Posterior cingulate gyrus (tissue), 11 donors: ENCODE results near the gene CAPNS1.

Source experiments
- DNase-seq, 10 donors: peaks; one replicate each; pipeline versions ENCODE4 v3.0.0 to v3.0.0-alpha.2; 2020 to 2021; ENCODE audit warnings: mixed read lengths in 3 of 10
- intact Hi-C: fragments of 100-400 bp; cut with DNase I; formaldehyde crosslinking; loops from one replicate; pipeline ENCODE4 v1.15.1; 2023

The CAPNS1 gene

DNA sequence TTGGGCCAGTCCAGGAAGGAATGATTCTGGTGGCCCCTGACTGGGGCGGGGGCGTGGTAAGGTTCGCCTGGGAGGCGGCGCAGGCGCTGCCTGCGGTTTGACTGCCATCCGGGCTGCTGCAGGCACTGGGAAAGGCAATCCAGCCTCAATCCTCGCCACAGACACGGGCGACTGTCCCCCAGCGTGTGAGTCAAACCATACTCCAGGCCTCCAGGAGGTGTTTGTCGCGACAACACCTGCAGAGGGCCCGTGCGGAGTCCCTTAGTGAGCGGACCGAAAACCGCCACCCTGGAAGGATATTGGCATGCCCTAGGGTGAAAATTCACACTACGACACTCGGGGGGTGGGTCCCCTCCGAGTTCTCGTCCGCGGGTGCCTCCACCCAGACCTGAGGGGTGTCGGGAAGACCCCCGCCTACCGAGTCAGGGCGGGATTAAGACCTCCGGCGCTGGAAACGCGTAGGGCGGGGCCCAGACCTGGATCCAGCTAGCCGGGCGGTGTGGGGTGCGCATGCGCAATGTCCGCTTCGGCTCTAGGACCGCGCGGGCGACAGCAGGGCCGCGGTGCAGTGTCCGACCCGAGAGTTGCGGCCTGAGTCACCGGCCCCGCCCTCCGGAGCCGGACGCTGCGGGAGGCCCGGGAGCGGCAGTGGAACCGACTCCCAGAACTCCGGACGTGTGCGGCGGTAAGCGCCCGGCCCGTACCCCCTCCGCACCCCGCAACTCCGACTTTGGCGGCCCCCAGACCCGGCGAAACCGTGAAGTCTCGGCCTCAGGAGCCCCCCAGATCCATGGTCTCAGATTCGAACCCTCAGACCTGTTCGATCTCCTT lies at the start of gene CAPNS1:
Gene CAPNS1 (plus strand): TSS at position 594 of the 831 bp plus-strand sequence. CDS start 946 bp downstream, outside the sequence.
- peak; percentile 96 to 100 (median 98) for DNase-seq
- intact Hi-C loops = no loop called here

GRCh38 chr19:36090910-36091695 lies 48.8 kb upstream of the CAPNS1 start:
- intact Hi-C loops = no loop called here
- peak in 2 of 10 donors; percentile 48 to 81 for DNase-seq

- DNase-seq = peak in 2 of 10 donors; percentile 66 to 85
- intact Hi-C loops = no loop called here
Measured at GRCh38 chr19:36092566-36092965, 47.3 kb upstream of the CAPNS1 start.

- intact Hi-C loops = no loop called here
- peak in 2 of 10 donors; percentile 69 to 87 for DNase-seq
Measured at GRCh38 chr19:36093146-36093662, 46.7 kb upstream of the CAPNS1 start.

- intact Hi-C loops = no loop called here
- DNase-seq = peak in 7 of 10 donors; percentile 39 to 88 (median 65)
Measured at GRCh38 chr19:36093687-36094086, 46.2 kb upstream of the CAPNS1 start.

DNA sequence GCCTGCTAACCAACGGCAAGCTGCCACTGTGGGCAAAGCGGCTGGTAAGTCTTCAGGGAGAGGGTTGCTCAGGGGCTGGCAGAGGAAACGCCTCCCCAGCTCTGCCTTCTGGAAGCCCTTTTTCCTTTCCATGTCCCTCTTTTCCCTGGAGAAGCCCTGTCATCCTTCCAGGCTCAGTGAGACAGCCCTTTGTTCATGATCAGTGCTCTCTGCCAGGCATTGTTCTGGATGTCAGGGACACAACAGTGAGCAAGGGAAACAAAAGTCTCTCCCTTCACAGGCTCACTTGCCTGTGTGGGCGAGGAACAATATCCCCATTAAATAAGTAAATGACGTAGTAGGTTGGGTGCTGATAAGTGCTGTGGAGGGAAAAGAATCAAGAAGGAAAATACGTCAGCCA lies 42.8 kb upstream of the CAPNS1 start:
- peak in 8 of 10 donors; percentile 44 to 93 (median 65) for DNase-seq

GRCh38 chr19:36099166-36099785 lies 40.6 kb upstream of the CAPNS1 start:
- intact Hi-C loops = loop anchor here (5.0 kb wide), 1 partner anchor 37 kb away; no protein-coding TSS in a partner anchor
- DNase-seq = peak in 2 of 10 donors; percentile 39 to 70

More for the DNA sequence above, 42.8 kb upstream of the CAPNS1 start:
- intact Hi-C loops = loop anchor here (5.0 kb wide), 1 partner anchor 35 kb away; no protein-coding TSS in a partner anchor

GRCh38 chr19:36100476-36100875 lies 39.4 kb upstream of the CAPNS1 start:
- peak in 3 of 10 donors; percentile 40 to 90 (median 41) for DNase-seq
- intact Hi-C loops = no loop called here

DNA sequence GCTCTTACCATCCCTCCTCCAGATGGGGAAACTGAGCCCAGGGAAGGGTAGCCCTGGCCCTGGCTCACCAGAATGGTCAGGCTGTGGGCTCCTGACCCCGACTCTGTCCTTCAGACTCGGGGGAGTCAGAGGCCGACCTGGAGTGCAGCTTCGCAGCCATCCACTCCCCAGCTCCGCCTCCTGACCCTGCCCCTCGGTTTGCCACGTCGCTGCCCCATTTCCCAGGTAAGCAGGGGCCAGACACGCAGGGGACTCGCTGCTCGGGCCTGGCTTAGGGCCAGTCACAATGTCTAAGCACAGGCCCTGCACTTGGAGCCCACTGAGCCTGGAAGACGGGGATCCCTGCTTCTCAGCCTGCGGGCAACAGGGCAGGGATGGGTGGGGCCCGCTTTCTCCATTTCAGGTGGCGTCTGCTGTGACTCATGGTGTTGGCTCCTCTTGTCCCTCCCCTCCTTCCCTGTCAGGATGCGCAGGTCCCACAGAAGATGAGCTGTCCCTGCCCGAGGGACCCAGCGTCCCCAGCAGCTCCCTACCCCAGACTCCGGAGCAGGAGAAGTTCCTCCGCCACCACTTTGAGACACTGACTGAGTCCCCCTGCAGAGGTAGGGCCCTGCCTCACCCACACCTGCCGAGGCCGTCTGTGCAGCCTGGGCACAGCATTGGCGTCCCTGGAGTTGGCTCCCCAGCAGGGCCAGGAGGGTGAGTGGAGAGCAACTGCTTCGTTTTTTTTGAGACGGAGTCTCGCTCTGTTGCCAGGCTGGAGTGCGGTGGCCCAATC lies 38.1 kb upstream of the CAPNS1 start:
- DNase-seq = peak in 1 of 10 donors; percentile 69
- intact Hi-C loops = no loop called here

GRCh38 chr19:36103040-36103626 lies 36.7 kb upstream of the CAPNS1 start:
- intact Hi-C loops = no loop called here
- DNase-seq = no peak

DNA sequence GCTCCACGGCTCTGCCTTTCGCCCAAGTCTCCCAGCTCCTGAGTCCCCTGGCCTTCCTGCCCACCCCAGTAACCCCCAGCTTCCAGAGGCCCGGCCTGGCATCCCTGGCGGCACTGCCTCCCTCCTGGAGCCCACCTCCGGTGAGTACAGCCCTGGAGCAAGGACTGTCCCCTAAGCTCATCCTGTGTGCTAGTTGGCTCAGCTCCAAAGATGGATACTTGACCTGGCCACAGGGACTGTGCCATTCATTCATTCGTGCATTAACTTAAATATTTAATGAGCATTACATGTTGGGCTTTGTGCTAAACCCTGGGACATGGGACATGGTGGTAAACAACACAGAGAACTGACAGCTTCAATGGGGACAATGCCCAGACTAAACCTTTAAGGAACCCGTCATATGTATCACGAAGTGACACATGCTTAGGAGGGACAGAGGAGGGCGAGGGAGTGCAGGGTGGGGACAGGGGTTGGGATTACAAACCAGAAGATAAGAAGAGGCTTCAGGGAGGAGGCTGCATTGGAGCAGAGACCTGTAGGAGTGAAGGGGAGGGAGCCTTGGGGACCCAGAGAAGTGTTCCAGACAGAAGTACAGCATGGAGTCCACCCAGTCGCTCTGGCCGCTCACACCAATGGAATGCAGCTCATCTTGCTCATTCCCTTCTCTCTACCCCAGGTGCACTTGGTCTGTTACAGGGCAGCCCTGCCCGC lies 35.9 kb upstream of the CAPNS1 start:
- intact Hi-C loops = no loop called here
- no peak for DNase-seq

GRCh38 chr19:36106441-36106840 lies 33.4 kb upstream of the CAPNS1 start:
- intact Hi-C loops = no loop called here
- DNase-seq = no peak

DNA sequence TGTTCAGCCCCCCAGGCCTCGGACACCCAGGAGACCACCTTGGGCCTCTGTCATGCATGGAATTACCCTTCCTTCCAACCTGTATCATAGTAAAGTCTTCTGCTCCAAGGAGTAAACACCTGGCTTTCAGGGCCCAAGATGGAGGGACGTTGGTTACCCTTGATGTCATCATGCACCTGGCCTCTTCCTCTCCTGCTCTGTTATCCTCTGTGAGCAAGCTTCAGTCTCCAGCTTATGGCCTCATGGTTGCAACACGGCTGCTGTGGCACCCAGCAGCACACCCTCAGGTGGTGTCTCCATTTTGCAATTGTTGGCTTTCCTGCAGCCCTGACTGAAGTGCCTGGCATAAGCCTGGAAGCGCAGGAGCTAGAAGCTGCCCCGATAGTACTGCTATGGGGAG lies 32.9 kb upstream of the CAPNS1 start:
- intact Hi-C loops = no loop called here
- no peak for DNase-seq

GRCh38 chr19:36108684-36109083 lies 31.2 kb upstream of the CAPNS1 start:
- DNase-seq = no peak
- intact Hi-C loops = no loop called here

- DNase-seq = no peak
- intact Hi-C loops = no loop called here
Measured at GRCh38 chr19:36110487-36111199, 29.2 kb upstream of the CAPNS1 start, which contains the start of gene OVOL3. OVOL3 (plus strand) TSS chr19:36111143; CDS start chr19:36111203, 60 bp downstream.

GRCh38 chr19:36111200-36111539 lies 28.7 kb upstream of the CAPNS1 start:
- intact Hi-C loops = no loop called here
- DNase-seq = no peak

DNA sequence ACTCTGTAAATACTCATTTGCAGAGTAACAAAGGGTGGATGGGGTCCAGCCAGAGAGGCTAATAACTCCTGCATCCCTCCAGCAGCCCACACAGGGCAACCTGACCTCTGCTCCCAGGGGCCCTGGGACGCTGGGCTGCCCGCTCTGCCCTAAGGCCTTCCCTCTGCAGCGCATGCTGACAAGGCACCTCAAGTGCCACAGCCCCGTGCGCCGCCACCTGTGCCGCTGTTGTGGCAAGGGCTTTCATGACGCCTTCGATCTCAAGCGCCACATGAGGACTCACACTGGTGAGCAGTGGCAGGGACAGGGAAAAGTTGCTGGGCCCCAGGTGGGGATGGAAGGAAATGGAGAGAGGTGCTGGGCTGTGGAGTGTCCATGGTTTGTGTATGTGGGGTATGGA lies 27.2 kb upstream of the CAPNS1 start:
- intact Hi-C loops = no loop called here
- no peak for DNase-seq

GRCh38 chr19:36113425-36113824 lies 26.4 kb upstream of the CAPNS1 start:
- intact Hi-C loops = no loop called here
- no peak for DNase-seq
